Hepatic stellate cell (primary cell): Measurements from ENCODE around the gene PLA2G2F.

ENCODE experiments used
- DNase-seq: peaks from one replicate; pipeline ENCODE4 v3.0.0; 2011; ENCODE audit warnings: low spot score

PLA2G2F gene

GRCh38 chr1:20172033-20172590 lies 33.0 kb downstream of the PLA2G2F start:
- no peak for DNase-seq

DNA sequence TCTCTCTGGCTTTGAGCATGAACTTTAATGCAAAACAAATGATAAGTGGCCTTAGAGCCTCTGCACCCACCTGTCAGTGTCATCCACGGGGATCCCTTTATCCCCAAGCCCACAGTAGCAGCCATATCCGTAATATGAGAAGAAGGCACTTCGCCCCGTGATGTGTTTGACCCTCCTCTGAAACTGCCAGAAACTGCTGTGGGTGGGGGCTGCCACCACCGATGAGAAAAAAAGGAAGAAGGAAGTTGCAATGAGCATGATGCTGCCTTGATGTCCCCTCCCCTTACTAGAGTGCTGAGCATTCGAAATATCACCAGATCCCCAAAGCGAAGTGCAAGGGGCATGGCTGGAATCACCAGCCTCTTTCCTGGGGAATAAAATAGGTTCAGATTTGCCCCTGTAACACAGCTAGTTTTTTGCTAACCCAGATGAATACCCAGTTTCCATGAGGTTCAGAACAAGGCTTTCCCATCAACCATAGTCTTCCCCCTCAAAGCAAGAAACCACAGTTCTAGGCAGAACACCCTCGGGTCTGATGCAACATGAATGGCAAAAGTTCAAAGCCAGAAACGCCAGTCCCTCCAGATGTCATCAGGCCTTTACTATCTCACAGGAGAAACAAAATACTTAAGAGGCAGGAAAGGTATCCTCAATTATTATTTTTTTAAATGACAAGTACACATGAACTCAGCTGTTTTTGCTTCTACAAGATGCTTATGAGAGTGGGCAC lies 36.0 kb downstream of the PLA2G2F start:
- DNase-seq = no peak

DNA sequence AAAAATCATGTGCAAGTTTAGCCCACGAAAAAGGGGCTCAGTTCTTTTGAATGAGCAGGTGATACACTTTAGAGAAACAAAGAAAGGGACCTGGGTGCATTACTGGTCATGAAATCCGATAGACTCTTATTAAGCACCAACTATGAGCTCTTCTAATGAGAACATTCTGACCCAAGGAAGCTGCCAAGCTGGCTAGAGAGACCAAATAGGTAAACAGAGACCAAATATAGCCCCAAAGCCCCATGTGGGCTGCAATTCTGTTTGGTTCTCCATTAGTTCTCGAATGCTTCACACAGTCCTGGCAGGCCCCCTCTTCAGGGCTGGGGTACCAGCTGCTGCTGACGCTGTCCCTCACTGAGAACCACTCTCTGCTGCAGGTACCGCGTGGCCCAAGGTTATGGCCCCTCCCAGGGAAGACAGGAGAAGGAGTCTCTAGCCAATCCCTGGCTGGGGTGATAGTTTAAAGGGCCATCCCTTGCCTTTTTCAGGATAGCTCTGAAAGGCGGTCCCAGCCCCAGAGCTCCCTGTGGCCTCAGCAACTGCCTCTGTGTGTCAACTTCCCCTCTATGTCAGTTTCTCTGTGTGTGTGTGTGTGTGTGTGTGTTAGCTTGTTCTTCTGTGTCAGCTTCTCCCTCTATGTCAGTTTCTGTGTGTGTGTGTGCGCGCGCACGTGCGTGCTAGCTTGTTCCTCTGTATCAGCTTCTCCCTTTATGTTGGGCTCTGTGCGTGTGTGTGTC lies 39.7 kb downstream of the PLA2G2F start:
- no peak for DNase-seq

DNA sequence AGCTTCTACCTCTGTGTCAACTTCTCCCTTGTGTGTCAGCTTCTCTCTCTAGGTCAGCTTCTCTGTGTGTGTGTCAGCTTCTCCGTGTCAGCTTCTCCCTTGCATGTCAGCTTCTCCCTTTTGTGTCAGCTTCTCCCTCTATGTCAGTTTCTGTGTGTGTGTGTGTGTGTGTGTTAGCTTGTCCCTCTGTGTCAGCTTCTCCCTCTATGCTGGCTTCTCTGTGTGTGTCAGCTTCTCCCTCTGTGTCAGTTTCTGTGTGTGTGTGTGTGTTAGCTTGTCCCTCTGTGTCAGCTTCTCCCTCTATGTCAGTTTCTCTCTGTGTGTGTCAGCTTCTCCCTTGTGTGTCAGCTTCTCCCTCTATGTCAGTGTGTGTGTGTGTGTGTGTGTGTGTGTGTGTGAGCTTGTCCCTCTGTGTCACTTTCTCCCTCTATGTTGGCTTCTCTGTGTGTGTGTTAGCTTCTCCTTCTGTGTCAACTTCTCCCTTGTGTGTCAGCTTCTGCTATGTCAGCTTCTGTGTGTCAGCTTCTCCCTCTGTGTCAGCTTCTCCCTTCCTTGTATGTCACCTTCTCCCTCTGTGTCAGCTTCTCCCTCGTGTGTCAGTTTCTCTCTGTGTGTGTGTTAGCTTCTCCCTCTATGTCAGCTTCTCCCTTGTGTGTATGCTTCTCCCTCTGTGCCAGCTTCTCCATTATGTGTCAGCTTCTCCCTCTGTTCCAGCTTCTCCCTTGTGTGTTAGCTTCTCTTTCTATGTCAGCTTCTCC lies 40.4 kb downstream of the PLA2G2F start:
- DNase-seq = no peak

DNA sequence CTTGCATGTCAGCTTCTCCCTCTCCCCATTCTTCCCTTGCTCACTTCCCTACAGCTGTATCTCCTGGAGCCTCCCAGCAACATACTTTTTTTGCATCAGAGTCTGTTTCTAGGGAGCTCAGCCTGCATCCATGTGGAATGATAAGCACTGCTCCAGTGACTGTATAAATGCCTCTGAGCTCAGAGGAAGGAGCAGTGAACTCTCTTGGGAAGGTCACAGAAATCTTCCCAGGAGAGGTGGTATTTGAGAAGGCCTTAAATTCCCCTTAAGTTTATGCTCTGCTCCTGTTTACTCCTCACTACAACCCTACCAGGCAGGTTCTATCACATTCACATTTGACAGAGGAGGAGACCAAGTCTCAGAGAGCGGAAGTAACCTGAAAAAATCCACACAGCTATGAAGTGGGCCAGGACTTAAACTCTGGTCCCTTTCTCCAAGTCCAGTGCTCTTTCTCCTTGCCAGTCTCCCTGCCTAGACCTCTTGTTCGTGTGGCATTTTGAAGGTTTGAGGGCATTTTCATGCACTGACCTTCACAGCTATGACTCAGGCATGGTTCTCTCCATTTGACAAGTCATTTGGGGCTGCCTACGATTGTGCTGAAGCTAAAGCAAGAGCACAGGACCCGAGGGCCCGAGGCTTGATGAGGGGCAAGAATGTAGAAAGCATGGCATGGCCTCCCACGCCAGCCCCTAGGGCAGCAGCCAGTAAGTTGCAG lies 41.2 kb downstream of the PLA2G2F start:
- no peak for DNase-seq

DNA sequence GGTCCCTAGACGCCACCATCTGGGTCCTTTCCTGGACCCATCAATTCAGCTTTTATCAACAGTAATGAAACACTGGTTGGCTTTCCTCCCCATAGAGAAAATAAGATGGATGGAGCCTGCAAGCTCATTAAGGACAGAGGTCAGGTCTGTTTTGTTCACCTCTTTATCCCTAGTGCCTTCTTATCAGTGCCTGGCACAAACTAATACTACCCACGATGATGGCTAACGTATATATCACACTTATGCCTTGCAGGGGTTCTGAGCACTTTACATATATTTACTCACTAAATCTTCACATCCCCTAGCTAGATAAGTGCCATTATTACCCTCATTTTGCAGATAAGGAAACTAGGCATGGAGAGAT lies 41.7 kb downstream of the PLA2G2F start:
- no peak for DNase-seq

DNA sequence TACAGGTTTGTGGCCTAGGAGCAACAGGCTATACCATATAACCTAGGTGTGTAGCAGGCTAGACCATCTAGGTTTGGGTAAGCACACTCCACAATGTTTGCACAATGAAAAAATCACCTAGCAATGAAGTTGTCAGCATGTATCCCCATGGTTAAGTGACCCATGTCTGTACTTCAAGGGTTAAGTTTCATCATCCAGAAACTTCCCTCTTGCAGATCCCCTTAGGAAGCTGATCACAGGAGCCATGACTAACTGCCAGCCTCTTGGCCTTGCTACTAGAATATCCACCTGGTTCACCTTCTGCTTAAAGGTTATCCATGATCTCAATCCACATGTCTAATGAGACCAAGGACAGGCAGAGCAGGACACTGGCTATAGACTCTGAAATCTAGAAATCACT lies 43.3 kb downstream of the PLA2G2F start:
- no peak for DNase-seq

- DNase-seq = no peak
Observed at GRCh38 chr1:20183035-20183434, 43.9 kb downstream of the PLA2G2F start.

DNA sequence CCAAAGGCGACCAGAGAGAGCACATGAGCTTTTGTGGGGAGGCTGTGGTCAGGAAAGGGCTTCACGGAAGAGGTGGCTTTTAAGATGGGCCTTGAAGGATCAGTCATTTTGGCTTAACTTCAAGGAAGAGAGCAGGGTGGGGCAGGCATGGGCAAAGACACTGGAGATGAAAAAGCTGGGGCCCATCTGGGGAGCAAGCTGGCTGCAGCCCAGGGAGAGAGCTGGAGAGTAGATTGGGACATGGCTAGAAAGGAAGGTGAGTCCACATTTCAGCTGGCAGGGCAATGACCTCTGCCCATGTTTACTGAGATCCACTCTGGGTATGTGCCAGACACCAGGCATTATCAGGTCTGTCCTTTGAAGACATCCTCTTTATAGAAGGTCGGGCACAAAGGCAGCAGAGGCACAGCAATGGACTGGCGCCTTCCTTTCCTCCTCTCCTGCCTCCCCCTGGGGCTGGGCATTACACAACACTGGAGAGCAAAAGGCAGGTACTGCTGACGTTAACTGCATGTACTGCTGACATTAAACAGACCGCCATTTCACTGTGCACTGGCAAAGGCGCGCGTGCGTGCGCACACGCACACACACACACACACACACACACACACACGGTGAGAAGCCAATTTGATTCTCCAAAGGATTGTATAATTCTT lies 44.6 kb downstream of the PLA2G2F start:
- DNase-seq = no peak

- no peak for DNase-seq
Observed at GRCh38 chr1:20184481-20184900, 45.4 kb downstream of the PLA2G2F start.

GRCh38 chr1:20184997-20185833 lies 46.1 kb downstream of the PLA2G2F start:
- no peak for DNase-seq

DNA sequence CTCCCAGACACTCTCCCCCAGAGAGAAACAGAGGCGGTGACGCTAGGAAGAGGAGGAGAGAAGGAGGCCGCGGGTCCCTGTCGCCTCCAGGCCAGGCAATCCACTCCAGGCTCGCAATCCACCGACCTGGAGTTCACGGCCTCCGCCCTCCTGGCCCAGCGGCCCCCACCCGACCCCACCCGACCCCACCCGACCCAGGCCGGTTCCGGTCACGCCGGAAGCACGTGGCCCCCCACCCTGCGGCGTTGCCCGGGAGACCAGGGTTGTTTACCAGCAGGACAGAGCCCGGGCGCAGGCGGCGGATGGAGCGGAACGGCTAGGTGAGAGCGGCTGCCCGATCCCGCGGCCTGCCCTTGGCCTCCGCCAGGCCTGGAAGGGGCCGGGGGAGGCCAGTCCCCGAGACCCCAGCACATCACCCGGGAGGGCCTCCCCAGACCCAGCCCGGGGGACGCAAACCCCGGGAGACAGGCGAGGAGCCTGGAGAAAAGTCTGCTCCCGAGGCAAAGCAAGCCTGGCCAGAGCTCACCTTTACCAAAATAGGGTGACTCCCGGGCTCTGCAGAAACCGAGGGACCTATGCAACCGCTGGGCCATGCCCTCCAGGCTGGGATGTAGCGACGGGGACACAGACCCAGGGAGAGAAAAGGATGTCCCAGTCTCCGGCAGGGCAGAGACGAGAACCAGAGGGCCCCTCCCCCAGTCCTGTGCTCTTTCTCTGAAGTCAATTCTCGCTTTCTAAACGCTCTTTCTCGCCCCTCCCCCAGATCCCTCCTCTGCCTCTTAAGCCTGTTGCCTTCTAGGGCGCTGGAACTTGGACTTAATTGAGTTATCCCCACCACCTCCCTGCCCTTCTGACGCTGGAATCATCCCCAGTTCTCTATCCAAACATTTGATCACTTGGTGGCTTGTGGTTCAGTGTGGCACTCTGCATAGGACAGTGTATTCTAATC lies 47.0 kb downstream of the PLA2G2F start, which contains the start of the genes PLA2G2C and UBXN10:
Gene PLA2G2C, minus strand, starts transcription at position 685 of the 949 bp plus-strand sequence. CDS start 9,155 bp downstream, outside the sequence.
Gene UBXN10, plus strand, starts transcription at position 263 of the 949 bp plus-strand sequence. CDS start 4,466 bp downstream, outside the sequence.
- no peak for DNase-seq

DNA sequence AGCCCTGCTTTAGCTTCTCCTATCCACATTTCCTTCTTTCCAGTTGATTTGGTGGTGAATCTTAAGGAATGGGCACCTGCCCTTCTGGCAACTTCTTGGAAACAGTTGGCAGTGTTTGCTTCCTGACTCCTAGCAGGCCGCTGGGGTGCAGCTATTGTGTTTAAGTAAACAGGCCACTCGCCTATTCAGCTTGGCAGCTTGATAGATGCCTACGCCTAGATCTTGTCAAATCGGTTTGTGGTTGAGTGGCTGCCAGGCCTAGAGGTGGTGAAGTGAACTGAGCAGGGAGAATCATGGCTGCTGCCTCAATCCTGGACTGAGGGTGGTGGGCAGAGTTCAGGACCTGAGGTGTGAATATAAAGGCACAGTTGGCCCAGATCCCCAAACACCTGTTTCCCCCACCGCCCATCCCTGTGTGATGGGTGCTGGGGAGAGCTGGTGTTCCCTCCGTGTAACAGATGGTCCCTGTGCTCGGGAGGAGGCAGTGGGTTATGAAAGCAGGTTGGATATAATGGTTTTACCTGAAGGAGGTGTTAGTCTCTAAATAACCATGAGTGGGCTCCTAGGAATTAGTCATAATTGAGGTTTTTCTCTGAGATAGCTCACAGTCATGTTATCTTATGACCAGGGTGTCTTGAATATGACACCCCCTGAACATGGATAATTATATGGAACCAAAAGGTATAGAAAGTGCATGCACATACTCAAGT lies 48.1 kb downstream of the PLA2G2F start:
- DNase-seq = no peak

DNA sequence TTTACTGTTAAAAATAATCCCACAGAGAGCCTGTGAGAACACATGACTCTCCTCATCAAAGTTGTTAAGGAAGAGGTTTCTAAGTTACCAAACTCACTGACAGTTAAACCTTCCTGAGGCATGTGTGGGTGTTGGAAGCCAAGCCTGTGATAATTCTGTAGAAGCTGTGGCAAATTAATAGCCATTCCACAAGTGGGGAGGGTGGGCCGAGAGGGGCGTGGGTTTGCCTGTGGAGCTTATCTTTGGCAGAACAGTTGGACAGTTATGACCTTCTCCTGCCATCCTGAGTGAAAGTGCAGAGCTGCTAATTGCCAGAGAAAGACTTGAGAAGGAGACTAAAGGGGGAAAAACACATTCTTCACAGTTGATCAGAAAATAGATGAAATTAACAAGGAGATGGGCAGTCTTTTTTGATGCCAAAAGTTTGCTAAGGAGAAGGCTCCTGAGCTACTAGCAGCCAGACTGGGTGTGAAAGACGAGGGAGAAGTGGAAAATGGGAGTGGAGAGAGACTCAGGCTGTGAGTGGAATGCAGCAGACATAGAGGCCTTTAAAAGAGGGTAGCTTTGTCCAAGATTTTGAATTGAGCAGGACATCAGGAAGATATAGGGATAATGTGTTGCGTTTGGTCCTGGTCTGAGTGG lies 48.8 kb downstream of the PLA2G2F start:
- no peak for DNase-seq

- no peak for DNase-seq
Observed at GRCh38 chr1:20188455-20188817, 49.3 kb downstream of the PLA2G2F start.

- DNase-seq = no peak
Observed at GRCh38 chr1:20189664-20190063, 50.5 kb downstream of the PLA2G2F start.

- DNase-seq = no peak
Observed at GRCh38 chr1:20190256-20191160, 51.4 kb downstream of the PLA2G2F start.
